ENCODE data around the gene NOVA2. TPM values are rescaled to one million over a fixed set of nuclear protein-coding genes. Genes with fewer than 3 reads are reported as not detected.
A peak's percentile ranks its signal among the peaks of the same experiment; 100 is the strongest.

Gene NOVA2
- total and polyA plus RNA-seq, 9 of the 15 experiments (the other 6 are each of a cell fraction or from before 2014, with no cell fraction given), result not detected

- TF ChIP-seq TRIM24 (IDR thresholded peaks at IDR 0.05) (peak; percentile 65 to 82), SMARCE1 (IDR thresholded peaks at IDR 0.05) (peak; percentile 37; the same call in 1 of the 2 replicates), NBN (IDR thresholded peaks at IDR 0.05; ENCODE audit: low read depth) (peak; percentile 60; the same call in 1 of the 2 replicates), TBL1XR1 (IDR thresholded peaks at IDR 0.05; ENCODE audit: low read length in 2 of 2) (peak in 1 of 2 experiments; percentile 7; a peak in 1 of 4 replicates), ZNF398 (CRISPR knock-in tag; IDR thresholded peaks at IDR 0.05) (no peak), DPF2 (IDR thresholded peaks at IDR 0.05) (peak; percentile 77; the same call in 1 of the 2 replicates), SP1 (CRISPR knock-in tag; IDR thresholded peaks at IDR 0.05) (peak; percentile 37; the same call in 1 of the 2 replicates), RCOR1 (IDR thresholded peaks at IDR 0.05; ENCODE audit: borderline replicate concordance in 1 of 2, low read depth in 2 of 2, low read length in 2 of 2) (peak; percentile 63 to 76; a peak in 2 of 4 replicates), TBP (optimal IDR thresholded peaks at IDR 0.05; ENCODE audit: low read depth, low read length) (peak; percentile 29), ARNT (IDR thresholded peaks at IDR 0.05) (peak; percentile 39 to 45; a peak in 1 of 4 replicates), ZNF589 (CRISPR knock-in tag; IDR thresholded peaks at IDR 0.05; ENCODE audit: low read depth) (peak; percentile 86), CHD2 (IDR thresholded peaks at IDR 0.05; ENCODE audit: low read depth, low read length) (no peak), CBX3 (IDR thresholded peaks at IDR 0.05; ENCODE audit: borderline replicate concordance in 1 of 2, low read length in 2 of 2) (peak in 1 of 2 experiments; percentile 64; a peak in 1 of 3 replicates), MAFG (tag; conservative IDR thresholded peaks at IDR 0.05) (no peak), OTX1 (CRISPR knock-in tag; IDR thresholded peaks at IDR 0.05) (no peak), MED1 (CRISPR knock-in tag; IDR thresholded peaks at IDR 0.05; ENCODE audit: borderline replicate concordance) (no peak), JUND (IDR thresholded peaks at IDR 0.05; ENCODE audit: borderline replicate concordance, low read depth, low read length) (peak; percentile 80), JUND (tag; IDR thresholded peaks at IDR 0.05; ENCODE audit: borderline replicate concordance, low read depth, low read length) (peak; percentile 36; the same call in 2 of the 3 replicates), HOXB6 (CRISPR knock-in tag; IDR thresholded peaks at IDR 0.05; ENCODE audit: borderline replicate concordance) (0 out of 2 replicates have a peak, but pooled peaks have one; percentile 1), RBBP5 (IDR thresholded peaks at IDR 0.05; ENCODE audit: borderline replicate concordance, insufficient read depth, low read length, poor library complexity, severe bottlenecking) (peak; percentile 33), KDM1A (IDR thresholded peaks at IDR 0.05) (peak; percentile 88 to 91), PCBP2 (IDR thresholded peaks at IDR 0.05; ENCODE audit: low read depth, low read length, poor library complexity, severe bottlenecking) (no peak), ZNF124 (CRISPR knock-in tag; IDR thresholded peaks at IDR 0.05) (no peak), TEAD4 (IDR thresholded peaks at IDR 0.05; ENCODE audit: low read length) (peak; percentile 34; the same call in 1 of the 2 replicates), TEAD4 (CRISPR knock-in tag; IDR thresholded peaks at IDR 0.05; ENCODE audit: borderline replicate concordance) (no peak), HDAC2 (IDR thresholded peaks at IDR 0.05) (peak; percentile 82)
- TF ChIP-seq, protein P1, sequence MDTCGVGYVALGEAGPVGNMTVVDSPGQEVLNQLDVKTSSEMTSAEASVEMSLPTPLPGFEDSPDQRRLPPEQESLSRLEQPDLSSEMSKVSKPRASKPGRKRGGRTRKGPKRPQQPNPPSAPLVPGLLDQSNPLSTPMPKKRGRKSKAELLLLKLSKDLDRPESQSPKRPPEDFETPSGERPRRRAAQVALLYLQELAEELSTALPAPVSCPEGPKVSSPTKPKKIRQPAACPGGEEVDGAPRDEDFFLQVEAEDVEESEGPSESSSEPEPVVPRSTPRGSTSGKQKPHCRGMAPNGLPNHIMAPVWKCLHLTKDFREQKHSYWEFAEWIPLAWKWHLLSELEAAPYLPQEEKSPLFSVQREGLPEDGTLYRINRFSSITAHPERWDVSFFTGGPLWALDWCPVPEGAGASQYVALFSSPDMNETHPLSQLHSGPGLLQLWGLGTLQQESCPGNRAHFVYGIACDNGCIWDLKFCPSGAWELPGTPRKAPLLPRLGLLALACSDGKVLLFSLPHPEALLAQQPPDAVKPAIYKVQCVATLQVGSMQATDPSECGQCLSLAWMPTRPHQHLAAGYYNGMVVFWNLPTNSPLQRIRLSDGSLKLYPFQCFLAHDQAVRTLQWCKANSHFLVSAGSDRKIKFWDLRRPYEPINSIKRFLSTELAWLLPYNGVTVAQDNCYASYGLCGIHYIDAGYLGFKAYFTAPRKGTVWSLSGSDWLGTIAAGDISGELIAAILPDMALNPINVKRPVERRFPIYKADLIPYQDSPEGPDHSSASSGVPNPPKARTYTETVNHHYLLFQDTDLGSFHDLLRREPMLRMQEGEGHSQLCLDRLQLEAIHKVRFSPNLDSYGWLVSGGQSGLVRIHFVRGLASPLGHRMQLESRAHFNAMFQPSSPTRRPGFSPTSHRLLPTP (IDR thresholded peaks at IDR 0.05; ENCODE audit: borderline replicate concordance, extremely low read depth, insufficient read length), result no peak
These were observed 86.4 kb downstream of the NOVA2 start (continued) for GRCh38 chr19:45887200-45887710.
